HG03280 (cell line): Measurements from ENCODE around the gene SOCS7.

ENCODE experiments used
- ATAC-seq: cut with Tn5 transposase; IDR thresholded peaks from one replicate; pipeline ENCODE4 v1.9.1; 2021; ENCODE audit warnings: mild to moderate bottlenecking, moderate library complexity; ENCODE audit not compliant: unreplicated experiment

SOCS7 gene

GRCh38 chr17:38418693-38419507 lies 67.3 kb downstream of the SOCS7 start:
- no peak for ATAC-seq

GRCh38 chr17:38419508-38419981 lies 67.9 kb downstream of the SOCS7 start:
- ATAC-seq, result no peak

GRCh38 chr17:38420518-38420917 lies 68.9 kb downstream of the SOCS7 start:
- ATAC-seq, result no peak

GRCh38 chr17:38421171-38421841 lies 69.7 kb downstream of the SOCS7 start:
- no peak for ATAC-seq

GRCh38 chr17:38421871-38422827 lies 70.5 kb downstream of the SOCS7 start:
- ATAC-seq, result no peak

- ATAC-seq, result no peak
Measured at GRCh38 chr17:38424297-38424972, 72.8 kb downstream of the SOCS7 start.

GRCh38 chr17:38425031-38425430 lies 73.4 kb downstream of the SOCS7 start:
- no peak for ATAC-seq

- ATAC-seq, result no peak
Measured at GRCh38 chr17:38425744-38426143, 74.1 kb downstream of the SOCS7 start.

GRCh38 chr17:38426441-38426840 lies 74.8 kb downstream of the SOCS7 start:
- ATAC-seq, result no peak

- no peak for ATAC-seq
Measured at GRCh38 chr17:38427160-38427949, 75.7 kb downstream of the SOCS7 start.

- ATAC-seq, result no peak
Measured at GRCh38 chr17:38428112-38428642, 76.5 kb downstream of the SOCS7 start, which contains the start of gene ARHGAP23. ARHGAP23 (plus strand) TSS chr17:38428464; CDS start chr17:38428486, 22 bp downstream.

GRCh38 chr17:38428643-38429371 lies 77.2 kb downstream of the SOCS7 start:
- no peak for ATAC-seq

- ATAC-seq, result no peak
Measured at GRCh38 chr17:38429476-38430100, 77.9 kb downstream of the SOCS7 start.

- no peak for ATAC-seq
Measured at GRCh38 chr17:38430316-38430715, 78.7 kb downstream of the SOCS7 start.

GRCh38 chr17:38430822-38431221 lies 79.2 kb downstream of the SOCS7 start:
- ATAC-seq, result no peak

- ATAC-seq, result no peak
Measured at GRCh38 chr17:38431346-38432145, 79.9 kb downstream of the SOCS7 start.

GRCh38 chr17:38434178-38434665 lies 82.6 kb downstream of the SOCS7 start:
- no peak for ATAC-seq
